GM19239 (cell line): Measurements from ENCODE around the gene NCDN.

Source experiments
- DNase-seq: peaks from one replicate; pipeline ENCODE4 v3.0.0; 2011; ENCODE audit warnings: low spot score; ENCODE audit not compliant: insufficient read length
- FAIRE-seq: peaks from 2 replicates; lab custom pipeline; 2011; peaks lifted over from hg19 to GRCh38; lab: Jason Lieb, UNC

NCDN gene

GRCh38 chr1:35557611-35558373, at the start of gene NCDN:
NCDN (plus strand) TSS chr1:35557799; CDS start chr1:35558191, 392 bp downstream.
- DNase-seq (peak; percentile 93), FAIRE-seq (peak; percentile 97)

GRCh38 chr1:35507947-35508346, 49.7 kb upstream of the NCDN start:
- DNase-seq = no peak
- no peak for FAIRE-seq

- DNase-seq = no peak
- no peak for FAIRE-seq
Observed at GRCh38 chr1:35509558-35509957, 48.0 kb upstream of the NCDN start.

- no peak for DNase-seq
- no peak for FAIRE-seq
Observed at GRCh38 chr1:35511305-35511704, 46.3 kb upstream of the NCDN start.

GRCh38 chr1:35518183-35518582, 39.4 kb upstream of the NCDN start:
- DNase-seq = no peak
- no peak for FAIRE-seq

GRCh38 chr1:35519432-35519831, 38.2 kb upstream of the NCDN start:
- FAIRE-seq (no peak), DNase-seq (no peak)

GRCh38 chr1:35524106-35524505, 33.5 kb upstream of the NCDN start:
- DNase-seq (no peak), FAIRE-seq (no peak)

- FAIRE-seq = no peak
- no peak for DNase-seq
Observed at GRCh38 chr1:35530168-35530567, 27.4 kb upstream of the NCDN start.

- no peak for FAIRE-seq
- DNase-seq = no peak
Observed at GRCh38 chr1:35530946-35531345, 26.7 kb upstream of the NCDN start.

- DNase-seq = no peak
- FAIRE-seq = no peak
Observed at GRCh38 chr1:35531368-35531767, 26.2 kb upstream of the NCDN start.

- no peak for DNase-seq
- FAIRE-seq = no peak
Observed at GRCh38 chr1:35532497-35533223, 24.9 kb upstream of the NCDN start.

GRCh38 chr1:35533586-35533985, 24.0 kb upstream of the NCDN start:
- DNase-seq (no peak), FAIRE-seq (no peak)

GRCh38 chr1:35535243-35535642, 22.4 kb upstream of the NCDN start:
- DNase-seq = no peak

GRCh38 chr1:35536556-35537162, 20.9 kb upstream of the NCDN start:
- no peak for FAIRE-seq
- DNase-seq = no peak

More at GRCh38 chr1:35535243-35535642, 22.4 kb upstream of the NCDN start:
- no peak for FAIRE-seq

GRCh38 chr1:35537806-35538205, 19.8 kb upstream of the NCDN start:
- peak; percentile 21 for FAIRE-seq
- no peak for DNase-seq

- DNase-seq (no peak), FAIRE-seq (peak; percentile 96)
Observed at GRCh38 chr1:35539073-35539823, 18.4 kb upstream of the NCDN start.

GRCh38 chr1:35539824-35540261, 17.8 kb upstream of the NCDN start:
- no peak for FAIRE-seq
- DNase-seq = no peak

GRCh38 chr1:35544976-35545375, 12.6 kb upstream of the NCDN start:
- DNase-seq = no peak
- FAIRE-seq = peak; percentile 37

- no peak for DNase-seq
- no peak for FAIRE-seq
Observed at GRCh38 chr1:35546614-35547013, 11.0 kb upstream of the NCDN start.

GRCh38 chr1:35553851-35554250, 3.7 kb upstream of the NCDN start:
- FAIRE-seq (no peak), DNase-seq (no peak)
